ENCODE results near the gene ROCK2. TPM values are rescaled to one million over a fixed set of nuclear protein-coding genes. Genes with fewer than 3 reads are reported as not detected.

ROCK2 gene
- total and polyA plus RNA-seq, 9 donors, result 13.2 to 71.9 (median 47.7) TPM

DNA sequence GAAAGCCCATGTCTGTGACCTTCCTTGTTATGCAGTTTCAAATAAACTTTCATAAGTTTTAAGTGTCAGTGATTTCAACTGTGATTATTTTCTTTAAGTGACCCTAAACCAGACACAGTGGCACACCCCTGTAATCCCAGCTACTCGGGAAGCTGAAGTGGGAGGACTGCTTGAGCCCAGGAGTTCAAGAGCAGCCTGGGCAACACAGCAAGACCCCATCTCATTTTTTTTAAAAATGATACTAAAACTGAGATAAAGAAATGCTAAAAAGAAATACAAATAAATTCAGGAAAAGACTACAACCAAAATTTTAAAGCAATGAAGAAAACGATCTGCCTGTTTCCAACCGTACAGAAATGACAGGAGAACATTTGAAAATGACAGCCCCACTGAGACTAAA is 54.2 kb downstream of the ROCK2 start:
- no peak for DNase-seq
- H3K27me3 ChIP-seq, result no peaks in the 10 kb centered on the region
- intact Hi-C loops (cut with DNase I), result no loop called here
- 74 to 80% (median 76%) methylated on average over 3 of the region's 3 CpGs for WGBS, 3 donors
- no peaks in the 10 kb centered on the region for H3K36me3 ChIP-seq
- H3K9me3 ChIP-seq, result no peaks in the 10 kb centered on the region
- no peak overlapping the region for H3K4me3 ChIP-seq
- peaks cover 2% of the 10 kb centered on the region for H3K4me1 ChIP-seq (ENCODE audit: insufficient read depth)
- no peak overlapping the region for H3K27ac ChIP-seq
- no peak for TF ChIP-seq POLR2A (IDR thresholded peaks at IDR 0.05)
- TF ChIP-seq, protein P1, sequence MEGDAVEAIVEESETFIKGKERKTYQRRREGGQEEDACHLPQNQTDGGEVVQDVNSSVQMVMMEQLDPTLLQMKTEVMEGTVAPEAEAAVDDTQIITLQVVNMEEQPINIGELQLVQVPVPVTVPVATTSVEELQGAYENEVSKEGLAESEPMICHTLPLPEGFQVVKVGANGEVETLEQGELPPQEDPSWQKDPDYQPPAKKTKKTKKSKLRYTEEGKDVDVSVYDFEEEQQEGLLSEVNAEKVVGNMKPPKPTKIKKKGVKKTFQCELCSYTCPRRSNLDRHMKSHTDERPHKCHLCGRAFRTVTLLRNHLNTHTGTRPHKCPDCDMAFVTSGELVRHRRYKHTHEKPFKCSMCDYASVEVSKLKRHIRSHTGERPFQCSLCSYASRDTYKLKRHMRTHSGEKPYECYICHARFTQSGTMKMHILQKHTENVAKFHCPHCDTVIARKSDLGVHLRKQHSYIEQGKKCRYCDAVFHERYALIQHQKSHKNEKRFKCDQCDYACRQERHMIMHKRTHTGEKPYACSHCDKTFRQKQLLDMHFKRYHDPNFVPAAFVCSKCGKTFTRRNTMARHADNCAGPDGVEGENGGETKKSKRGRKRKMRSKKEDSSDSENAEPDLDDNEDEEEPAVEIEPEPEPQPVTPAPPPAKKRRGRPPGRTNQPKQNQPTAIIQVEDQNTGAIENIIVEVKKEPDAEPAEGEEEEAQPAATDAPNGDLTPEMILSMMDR (IDR thresholded peaks at IDR 0.05), result no peak
- TF ChIP-seq EP300 (IDR thresholded peaks at IDR 0.05), result no peak

DNA sequence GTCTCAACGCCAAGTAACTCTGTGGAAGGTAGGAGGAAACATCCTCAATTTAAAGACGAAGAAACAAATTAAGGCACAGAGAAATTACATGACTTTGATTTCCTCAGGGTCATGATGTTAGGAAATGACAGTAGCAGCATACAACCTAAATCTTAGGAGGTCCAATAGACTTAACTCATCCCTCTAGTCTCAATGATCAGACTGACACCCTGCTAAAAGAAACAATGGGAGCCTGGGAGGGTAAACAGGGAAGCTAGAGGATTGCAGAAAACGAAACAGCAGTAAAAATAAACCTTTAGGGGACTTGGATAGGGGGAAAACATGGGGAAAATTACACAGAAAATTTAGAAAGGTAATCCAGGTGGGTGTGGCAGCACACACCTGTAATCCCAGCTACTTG is 56.0 kb downstream of the ROCK2 start:
- no peak overlapping the region for H3K27ac ChIP-seq

DNA sequence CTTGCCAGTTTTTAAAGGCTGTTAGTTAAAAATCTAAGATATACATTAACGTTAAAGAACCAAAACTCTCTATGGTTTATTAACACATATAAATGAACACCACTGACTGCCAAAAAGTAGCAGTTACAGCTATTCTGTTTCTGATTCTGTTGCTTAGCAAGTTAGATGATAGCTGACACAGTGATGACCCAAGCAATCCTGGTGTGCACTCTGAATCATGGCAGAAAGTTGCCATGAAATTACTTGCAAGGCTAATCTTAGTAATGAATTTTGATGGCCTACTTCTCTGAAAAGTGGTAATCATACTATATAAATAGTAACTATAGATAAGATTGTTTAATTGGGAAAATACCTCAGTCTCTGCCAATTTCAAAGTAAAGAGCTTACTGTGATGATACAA is 57.7 kb downstream of the ROCK2 start:
- no peaks in the 10 kb centered on the region for H3K27me3 ChIP-seq
- 88 to 96% (median 91%) methylated on average over 1 of the region's 1 CpG for WGBS, 3 donors
- H3K4me1 ChIP-seq (ENCODE audit: insufficient read depth), result no peaks in the 10 kb centered on the region
- H3K9me3 ChIP-seq, result no peaks in the 10 kb centered on the region
- intact Hi-C loops (cut with DNase I), result no loop called here
- no peak for DNase-seq
- H3K36me3 ChIP-seq, result no peaks in the 10 kb centered on the region
- H3K27ac ChIP-seq, result no peak overlapping the region
- TF ChIP-seq POLR2A (IDR thresholded peaks at IDR 0.05) (no peak), EP300 (IDR thresholded peaks at IDR 0.05) (no peak)
- TF ChIP-seq, protein P1 (IDR thresholded peaks at IDR 0.05), result no peak
- no peak overlapping the region for H3K4me3 ChIP-seq

More for the DNA sequence above, 56.0 kb downstream of the ROCK2 start:
- Histone ChIP-seq H3K27me3 (no peaks in the 10 kb centered on the region), H3K36me3 (no peaks in the 10 kb centered on the region), H3K4me3 (no peak overlapping the region), H3K9me3 (no peaks in the 10 kb centered on the region), H3K4me1 (ENCODE audit: insufficient read depth) (peaks cover 2% of the 10 kb centered on the region)
- 72 to 76% (median 72%) methylated on average over 3 of the region's 3 CpGs for WGBS, 3 donors
- no peak for DNase-seq
- TF ChIP-seq EP300 (IDR thresholded peaks at IDR 0.05), result no peak
- TF ChIP-seq, protein P1 (IDR thresholded peaks at IDR 0.05), result no peak
- no peak for TF ChIP-seq POLR2A (IDR thresholded peaks at IDR 0.05)
- intact Hi-C loops (cut with DNase I), result no loop called here

DNA sequence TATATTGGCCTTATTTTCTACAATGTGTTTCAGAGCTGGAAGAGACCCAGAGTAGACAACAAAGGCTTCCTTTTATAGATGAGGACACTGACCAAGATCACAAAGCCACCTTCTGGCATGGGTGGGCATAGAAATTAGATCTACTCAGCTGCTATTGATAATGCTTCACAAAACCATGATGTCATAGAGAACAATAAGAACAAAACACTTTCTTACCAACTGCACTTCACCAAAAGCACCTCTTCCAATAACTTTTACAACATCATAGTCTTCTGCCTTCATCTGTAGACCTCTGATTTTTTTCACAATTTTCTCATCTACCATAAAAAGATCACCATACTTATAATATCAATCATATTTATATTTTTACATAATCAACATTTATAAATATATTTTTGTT is 58.1 kb downstream of the ROCK2 start:
- no peaks in the 10 kb centered on the region for H3K27me3 ChIP-seq
- DNase-seq, result no peak
- TF ChIP-seq, protein P1 (IDR thresholded peaks at IDR 0.05), result no peak
- TF ChIP-seq EP300 (IDR thresholded peaks at IDR 0.05), result no peak
- TF ChIP-seq POLR2A (IDR thresholded peaks at IDR 0.05), result no peak
- no peaks in the 10 kb centered on the region for H3K36me3 ChIP-seq
- intact Hi-C loops (cut with DNase I), result no loop called here
- H3K27ac ChIP-seq, result no peak overlapping the region
- H3K4me1 ChIP-seq (ENCODE audit: insufficient read depth), result no peaks in the 10 kb centered on the region
- H3K9me3 ChIP-seq, result no peaks in the 10 kb centered on the region
- H3K4me3 ChIP-seq, result no peak overlapping the region

DNA sequence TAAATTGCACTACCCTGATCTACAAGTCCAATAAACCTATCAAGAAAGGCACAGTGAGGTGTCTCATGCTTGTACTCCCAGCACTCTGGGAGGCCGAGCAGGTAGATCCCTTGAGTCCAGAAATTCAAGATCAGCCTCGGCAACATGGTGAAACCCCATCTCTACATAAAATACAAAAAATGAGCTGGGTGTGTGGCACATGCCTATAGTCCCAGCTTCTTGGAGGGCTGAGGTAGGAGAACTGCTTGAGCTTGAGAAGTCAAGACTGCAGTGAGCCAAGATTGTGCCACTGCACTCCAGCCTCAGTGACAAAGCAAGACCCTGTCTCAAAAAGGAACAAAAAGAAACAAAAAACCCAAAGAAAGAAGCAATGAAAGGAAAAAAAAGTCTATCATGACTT is 58.9 kb downstream of the ROCK2 start:
- intact Hi-C loops (cut with DNase I), result no loop called here
- H3K36me3 ChIP-seq, result no peaks in the 10 kb centered on the region
- H3K4me3 ChIP-seq, result no peak overlapping the region
- H3K9me3 ChIP-seq, result no peaks in the 10 kb centered on the region
- no peak for DNase-seq
- H3K27me3 ChIP-seq, result no peaks in the 10 kb centered on the region
- H3K4me1 ChIP-seq (ENCODE audit: insufficient read depth), result no peaks in the 10 kb centered on the region
- H3K27ac ChIP-seq, result no peak overlapping the region
- WGBS, 3 donors, result 94 to 98% (median 98%) methylated on average over 2 of the region's 2 CpGs
- TF ChIP-seq POLR2A (IDR thresholded peaks at IDR 0.05), result no peak
- TF ChIP-seq, protein P1 (IDR thresholded peaks at IDR 0.05), result no peak
- TF ChIP-seq EP300 (IDR thresholded peaks at IDR 0.05), result no peak
